ENCODE data around the gene RAD51C.
A peak's percentile ranks its signal among the peaks of the same experiment; 100 is the strongest.
"Not testable (repeated sequence)": the region's sequence is repeated elsewhere in the genome, so short reads cannot be mapped to it uniquely, and the experiment has no call there.

Gene RAD51C

DNA sequence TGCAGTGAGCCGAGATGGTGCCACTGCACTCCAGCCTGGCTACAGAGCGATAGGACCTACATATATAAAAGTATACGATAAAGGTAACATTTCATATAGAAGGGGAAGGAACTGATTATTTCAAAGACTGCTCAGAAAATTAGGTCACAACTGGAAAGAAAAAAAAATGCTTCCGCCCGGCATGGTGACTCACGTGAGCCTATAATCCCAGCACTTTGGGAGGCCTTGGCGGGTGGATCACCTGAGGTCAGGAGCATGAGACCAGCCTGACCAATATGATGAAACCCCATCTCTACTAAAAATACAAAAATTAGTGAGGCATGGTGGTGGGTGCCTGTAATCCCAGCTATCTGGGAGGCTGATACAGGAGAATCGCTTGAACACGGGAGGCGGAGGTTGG is 8.4 kb upstream of the RAD51C start:
- no peak for DNase-seq (ENCODE audit: low read depth)

- not testable (repeated sequence) for DNase-seq (ENCODE audit: low read depth)
Observed at GRCh38 chr17:58684462-58684861, 7.9 kb upstream of the RAD51C start.

DNA sequence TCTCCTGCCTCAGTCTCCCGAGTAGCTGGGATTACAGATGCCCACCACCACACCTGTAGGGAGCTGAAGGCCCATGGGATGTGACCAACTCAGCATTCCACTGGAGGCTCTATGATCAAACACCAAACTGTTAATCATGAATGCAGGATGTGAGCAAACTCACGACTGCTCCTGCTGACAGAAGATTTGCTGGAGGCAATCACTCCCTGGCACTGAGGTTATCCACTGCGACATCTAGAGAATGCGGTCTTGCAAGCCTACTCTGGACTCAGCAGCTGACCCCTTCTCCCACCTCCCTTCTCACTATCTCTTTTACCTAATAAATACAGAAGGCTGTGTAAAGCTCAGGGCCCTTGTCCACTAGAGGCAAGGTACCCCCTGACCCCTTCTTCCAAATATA is 5.4 kb upstream of the RAD51C start:
- DNase-seq (ENCODE audit: low read depth) = no peak

DNA sequence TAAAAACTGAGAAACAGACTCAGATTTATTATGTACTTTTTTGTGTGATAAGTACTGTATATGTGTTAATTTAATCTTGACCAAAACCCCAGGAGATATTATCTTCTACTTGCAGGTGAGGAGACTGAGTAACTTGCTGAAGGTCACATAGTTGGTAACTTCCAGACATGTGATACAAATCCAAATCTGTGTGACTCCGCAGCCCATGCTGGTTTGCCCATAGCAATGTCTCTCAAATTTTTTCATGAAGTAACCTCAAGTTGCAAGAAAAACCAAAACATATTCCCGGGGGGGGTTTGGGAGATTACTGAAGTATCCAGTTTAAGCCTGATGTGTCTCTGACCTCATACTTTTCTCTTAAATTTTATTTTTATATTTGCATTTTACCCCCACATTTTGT is 3.9 kb upstream of the RAD51C start:
- DNase-seq (ENCODE audit: low read depth) = no peak

- not testable (repeated sequence) for DNase-seq (ENCODE audit: low read depth)
Observed at GRCh38 chr17:58690033-58690432, 2.4 kb upstream of the RAD51C start.

DNA sequence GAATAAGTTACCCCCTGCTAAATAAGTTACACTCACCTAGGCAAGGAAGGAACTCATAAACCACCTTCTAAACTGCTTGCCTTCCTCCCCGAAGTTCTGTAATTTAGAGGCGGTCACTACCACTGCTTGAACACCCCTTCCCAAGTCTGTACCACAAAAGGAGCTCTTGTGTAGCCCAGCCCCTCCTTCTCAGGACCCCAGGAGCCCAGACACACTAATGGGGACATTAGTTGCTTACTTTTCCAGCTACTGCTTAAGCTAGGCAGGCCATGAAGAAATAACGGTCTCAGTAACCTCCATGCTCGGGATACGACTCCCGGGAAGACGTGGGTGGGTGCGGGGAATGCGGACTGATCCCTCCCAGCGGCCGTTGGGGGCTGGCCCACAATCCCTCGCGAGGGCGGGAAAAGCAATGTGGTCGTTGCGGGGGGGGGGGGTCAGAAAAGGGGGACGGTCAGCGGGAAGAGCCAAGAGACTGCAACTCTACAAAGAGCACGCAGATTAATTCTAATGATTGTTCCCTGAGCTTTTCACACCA is 632 bp upstream of the RAD51C start, which contains the start of gene TEX14:
Gene TEX14, minus strand, starts transcription at position 345 of the 538 bp plus-strand sequence. CDS start 40,044 bp downstream, outside the sequence.
- DNase-seq (ENCODE audit: low read depth) = no peak

GRCh38 chr17:58693208-58693607 is 806 bp downstream of the RAD51C start:
- DNase-seq (ENCODE audit: low read depth) = no peak

- DNase-seq (ENCODE audit: low read depth) = peak; percentile 3
Observed at GRCh38 chr17:58693751-58694150, 1.3 kb downstream of the RAD51C start.

DNA sequence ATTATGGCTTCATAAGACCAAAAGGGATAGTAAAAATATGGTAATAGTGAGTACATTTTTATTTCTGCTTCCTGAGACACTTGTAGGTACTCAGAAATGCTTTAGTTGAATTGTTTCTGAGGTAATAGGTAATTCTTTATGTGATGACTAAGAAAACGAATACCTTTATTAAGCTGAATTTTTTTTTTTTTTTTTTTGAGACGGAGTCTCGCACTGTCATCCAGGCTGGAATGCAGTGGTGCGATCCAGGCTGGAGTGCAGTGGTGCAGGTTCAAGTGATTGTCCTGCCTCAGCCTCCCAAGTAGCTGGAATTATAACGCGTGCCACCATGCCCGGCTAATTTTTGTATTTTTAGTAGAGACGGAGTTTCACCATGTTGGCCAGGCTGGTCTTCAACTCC is 1.9 kb downstream of the RAD51C start:
- no peak for DNase-seq (ENCODE audit: low read depth)

GRCh38 chr17:58694826-58695225 is 2.4 kb downstream of the RAD51C start:
- no peak for DNase-seq (ENCODE audit: low read depth)

DNA sequence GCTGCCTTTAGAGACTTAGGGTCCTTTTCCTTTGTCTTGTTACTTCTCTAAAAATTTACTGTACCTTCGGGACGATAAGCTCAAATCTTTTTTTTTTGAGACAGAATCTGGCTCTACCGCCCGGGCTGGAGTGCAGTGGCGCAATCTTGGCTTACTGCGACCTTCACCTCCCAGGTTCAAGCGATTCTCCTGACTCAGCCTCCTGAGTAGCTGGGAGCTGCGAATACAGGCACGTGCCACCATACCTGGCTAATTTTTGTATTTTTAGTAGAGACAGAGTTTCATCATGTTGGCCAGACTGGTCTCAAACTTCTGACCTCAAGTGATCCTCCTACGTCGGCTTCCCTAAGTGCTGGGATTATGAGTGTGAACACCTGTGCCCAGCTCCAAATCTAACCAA is 7.4 kb downstream of the RAD51C start:
- no peak for DNase-seq (ENCODE audit: low read depth)

DNA sequence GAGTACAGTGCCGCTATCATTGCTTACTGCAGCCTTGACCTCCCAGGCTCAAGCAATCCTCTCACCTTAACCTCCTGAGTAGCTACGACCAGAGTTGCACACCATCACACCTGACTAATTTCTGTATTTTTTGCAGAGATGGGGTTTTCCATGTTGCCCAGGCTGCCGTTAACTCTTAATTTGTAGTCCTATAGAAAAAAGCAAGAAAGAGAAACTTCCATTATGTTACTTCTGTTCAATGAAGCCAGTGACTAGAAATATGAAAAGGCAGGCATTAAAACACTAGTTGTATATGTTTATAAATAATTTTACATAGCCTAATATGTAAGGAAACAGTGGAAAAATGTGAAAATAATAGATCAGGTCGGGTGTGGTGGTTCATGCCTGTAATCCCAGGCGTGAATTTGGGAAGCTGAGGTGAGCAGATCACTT is 9.7 kb downstream of the RAD51C start:
- no peak for DNase-seq (ENCODE audit: low read depth)

DNA sequence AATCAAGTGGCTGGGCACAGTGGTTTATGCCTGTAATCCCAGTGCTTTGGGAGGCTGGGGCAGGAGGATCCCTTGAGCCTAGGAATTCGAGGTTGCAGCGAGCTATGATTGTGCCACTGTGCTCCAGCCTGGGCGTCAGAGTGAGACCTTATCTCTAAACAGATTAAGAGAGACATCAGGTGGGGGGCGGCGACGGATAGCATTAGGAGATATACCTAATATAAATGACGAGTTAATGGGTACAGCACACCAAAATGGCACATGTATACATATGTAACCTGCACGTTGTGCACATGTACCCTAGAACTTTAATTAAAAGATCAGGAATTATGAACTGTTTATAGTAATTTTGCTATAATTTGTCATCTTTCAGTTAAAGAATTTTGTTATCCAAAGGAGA is 10.3 kb downstream of the RAD51C start:
- DNase-seq (ENCODE audit: low read depth) = no peak

- DNase-seq (ENCODE audit: low read depth) = peak; percentile 55
Observed at GRCh38 chr17:58703137-58703915, 10.9 kb downstream of the RAD51C start.

- no peak for DNase-seq (ENCODE audit: low read depth)
Observed at GRCh38 chr17:58703916-58704286, 11.5 kb downstream of the RAD51C start.

GRCh38 chr17:58706351-58707140 is 14.1 kb downstream of the RAD51C start:
- DNase-seq (ENCODE audit: low read depth) = no peak

DNA sequence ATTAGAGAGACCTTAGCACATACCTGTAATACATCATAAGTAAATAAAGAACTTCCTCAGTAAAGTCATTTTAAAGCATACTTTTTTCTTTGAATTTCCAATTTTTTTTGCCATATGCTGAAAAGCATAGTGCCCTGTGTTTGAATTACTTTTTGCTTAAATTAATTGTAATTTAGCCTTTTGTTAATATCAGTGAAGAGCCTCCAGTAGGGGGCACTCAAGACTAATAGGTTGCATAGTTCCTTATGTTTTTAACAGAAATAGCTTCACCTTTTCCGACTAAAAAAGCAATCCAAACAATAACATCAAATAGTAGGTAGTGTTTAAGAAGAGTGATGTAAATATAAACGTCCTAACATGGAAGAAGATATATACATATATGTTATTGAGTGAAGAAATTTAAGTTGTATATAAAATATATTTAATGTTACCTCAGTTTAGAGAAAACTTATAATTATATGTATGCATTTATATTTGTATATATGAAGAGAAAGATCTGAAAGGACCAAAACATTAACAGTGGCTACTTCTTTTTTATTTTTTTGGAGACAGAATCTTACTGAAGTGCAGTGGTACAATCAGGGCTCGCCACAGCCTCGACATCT is 18.6 kb downstream of the RAD51C start:
- DNase-seq (ENCODE audit: low read depth) = peak; percentile 65

- no peak for DNase-seq (ENCODE audit: low read depth)
Observed at GRCh38 chr17:58722274-58722673, 29.9 kb downstream of the RAD51C start.

DNA sequence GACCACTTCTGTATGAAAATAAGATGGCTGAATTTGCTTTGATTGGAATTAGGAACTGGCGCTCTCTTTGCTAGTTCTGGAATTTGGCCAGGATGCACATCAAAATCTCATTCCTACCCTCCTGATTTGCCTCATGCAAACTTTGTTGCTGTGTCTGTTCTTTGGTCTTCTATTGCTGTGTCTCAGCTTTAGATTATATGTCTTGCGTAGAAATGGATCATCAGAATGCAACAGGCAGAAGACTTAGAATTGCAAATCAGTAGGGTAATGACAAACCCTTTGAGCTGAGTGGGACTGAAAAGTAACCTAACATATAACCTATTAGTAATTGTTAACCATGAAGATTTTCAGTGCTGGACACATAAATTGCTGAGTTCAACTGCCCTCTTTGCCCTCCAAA is 30.3 kb downstream of the RAD51C start:
- DNase-seq (ENCODE audit: low read depth) = no peak

GRCh38 chr17:58728798-58729197 is 36.4 kb downstream of the RAD51C start:
- no peak for DNase-seq (ENCODE audit: low read depth)

DNA sequence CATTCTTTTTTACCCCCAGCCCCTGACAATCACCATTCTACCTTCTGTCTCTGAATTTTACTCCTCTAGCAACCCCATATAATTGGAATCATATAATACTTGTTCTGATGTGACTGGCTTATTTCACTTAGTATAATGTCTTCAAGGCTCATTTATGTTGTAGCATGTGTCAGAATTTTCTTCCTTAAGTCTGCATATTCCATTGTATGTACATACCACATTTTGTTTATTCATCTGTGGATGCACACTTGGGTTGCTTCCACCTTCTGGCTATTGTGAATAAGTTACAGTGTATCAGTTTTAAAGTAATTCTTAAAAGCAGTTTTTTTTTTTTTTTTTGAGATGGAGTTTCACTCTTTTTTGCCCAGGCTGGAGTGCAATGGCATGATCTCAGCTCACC is 38.5 kb downstream of the RAD51C start:
- no peak for DNase-seq (ENCODE audit: low read depth)

GRCh38 chr17:58734040-58734439 is 41.6 kb downstream of the RAD51C start:
- DNase-seq (ENCODE audit: low read depth) = no peak

GRCh38 chr17:58734811-58735210 is 42.4 kb downstream of the RAD51C start:
- DNase-seq (ENCODE audit: low read depth) = no peak
